Measurements from ENCODE around the gene ZCCHC8. TPM values are rescaled to one million over a fixed set of nuclear protein-coding genes. Genes with fewer than 3 reads are reported as not detected.

Gene ZCCHC8
- total RNA-seq, 1 experiment from 2014 or later: 30.5 TPM

GRCh38 chr12:122427403-122427802 lies 73.3 kb downstream of the ZCCHC8 start:
- Histone ChIP-seq H3K9me3 (ENCODE audit: control insufficient read depth in 1 of 2, insufficient read depth in 1 of 2, low read depth in 1 of 2, low read length in 2 of 2) (no peaks in the 10 kb centered on the region), H3K27ac (ENCODE audit: low read depth, low read length) (no peak overlapping the region), H3K36me3 (ENCODE audit: control insufficient read depth in 1 of 2, insufficient read depth in 2 of 2, low read length in 2 of 2) (no peaks in the 10 kb centered on the region), H3K9ac (ENCODE audit: low read length) (no peak overlapping the region), H3K79me2 (ENCODE audit: insufficient read depth, low read length) (no peaks in the 10 kb centered on the region), H3K27me3 (ENCODE audit: insufficient read depth, low read length) (no peaks in the 10 kb centered on the region), H3K4me2 (ENCODE audit: low read length) (no peak overlapping the region), H3K4me3 (replicated peaks in 1 of 2; ENCODE audit: low read depth in 1 of 2, low read length in 2 of 2) (no peak overlapping the region), H3K4me1 (ENCODE audit: control insufficient read depth in 1 of 2, insufficient read depth in 2 of 2, low read length in 2 of 2) (peaks cover 8 to 14% of the 10 kb centered on the region in 2 experiments), H4K20me1 (ENCODE audit: insufficient read depth) (no peaks in the 10 kb centered on the region), H2AFZ (ENCODE audit: low read depth, low read length, poor library complexity, severe bottlenecking) (no peak overlapping the region), H3K9me2 (ENCODE audit: insufficient read depth) (no peaks in the 10 kb centered on the region)
- CTCF ChIA-PET: no interaction called here
- RAD21 ChIA-PET (ENCODE audit: low non-redundant PET in 1 of 2, low total read pairs in 2 of 2, uncharacterized antibody in 2 of 2, unreplicated experiment in 2 of 2): interaction anchor here in 1 of 2 experiments (1.6 kb wide), 1 partner anchor 27 kb away, joined by 7 read pairs; no protein-coding TSS in a partner anchor
- ATAC-seq (no peak), DNase-seq (ENCODE audit: low read depth, low spot score) (no peak)
- TF ChIP-seq MAX (IDR thresholded peaks at IDR 0.05) (no peak), CTCF (IDR thresholded peaks at IDR 0.05 in 2 of 3, conservative IDR thresholded peaks at IDR 0.05 in 1 of 3; ENCODE audit: borderline replicate concordance in 1 of 3, insufficient read depth in 1 of 3, low read depth in 2 of 3, low read length in 2 of 3) (no peak), EGR1 (IDR thresholded peaks at IDR 0.05; ENCODE audit: low read depth) (no peak), POLR2A (IDR thresholded peaks at IDR 0.05; ENCODE audit: borderline replicate concordance, extremely low read depth, insufficient read depth, insufficient read length) (no peak), ZNF274 (IDR thresholded peaks at IDR 0.05; ENCODE audit: low read depth, low read length) (no peak), ZBTB33 (IDR thresholded peaks at IDR 0.05; ENCODE audit: extremely low read depth, insufficient replicate concordance, low read length) (no peak), TCF7L2 (IDR thresholded peaks at IDR 0.05; ENCODE audit: borderline replicate concordance, extremely low read depth, insufficient read depth, insufficient read length) (no peak), FOSL1 (IDR thresholded peaks at IDR 0.05; ENCODE audit: low read depth) (no peak), POLR2AphosphoS5 (IDR thresholded peaks at IDR 0.05; ENCODE audit: low read depth, low read length) (no peak), CBX3 (IDR thresholded peaks at IDR 0.05; ENCODE audit: low read depth) (no peak), JUND (IDR thresholded peaks at IDR 0.05) (no peak), REST (IDR thresholded peaks at IDR 0.05; ENCODE audit: low read depth) (no peak), ELF1 (IDR thresholded peaks at IDR 0.05; ENCODE audit: borderline replicate concordance, low read depth) (no peak)
- intact Hi-C loops (cut with micrococcal nuclease): no loop called here
- no TSS peak for BruUV-seq (replicated peaks)
- POLR2A ChIA-PET: no interaction called here

Data from HCT116 (cell line).